ENCODE measurements around the gene IL23A. TPM values are rescaled to one million over a fixed set of nuclear protein-coding genes. Genes with fewer than 3 reads are reported as not detected.

Gene IL23A
- total and polyA plus RNA-seq, 2 of the 13 experiments (the other 11 are each of a cell fraction or from before 2014, with no cell fraction given) = 0.33 to 0.35 TPM

DNA sequence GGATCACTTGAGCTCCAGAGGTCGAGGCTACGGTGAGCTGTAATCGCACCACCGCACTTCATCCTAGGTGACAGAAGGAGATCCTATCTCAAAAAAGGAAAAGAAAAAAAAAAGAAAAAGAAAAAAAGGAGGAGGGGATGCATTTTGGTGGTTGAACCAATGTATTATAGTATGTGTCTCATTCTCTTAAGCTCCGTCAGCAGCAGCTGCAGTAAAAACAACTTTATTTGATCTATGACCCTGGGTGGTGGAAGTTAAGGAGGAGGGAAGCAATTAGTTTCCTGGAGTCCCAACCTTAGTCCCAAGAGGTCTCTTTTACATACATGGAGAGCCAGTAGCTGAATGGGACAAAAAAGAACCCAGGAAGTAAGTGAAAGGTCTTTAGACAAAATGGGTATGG, 50.7 kb downstream of the IL23A start:
- CTCF ChIA-PET (ENCODE audit: low intra/inter-chr PET ratio, low total read pairs) = no interaction called here
- POLR2A ChIA-PET = interaction anchor here (1.0 to 1.3 kb wide), 3 partner anchors 29 to 60 kb away, joined by 3 to 4 read pairs (median 4); partner anchors contain the start of genes PAN2 and TIMELESS
- Histone ChIP-seq H3K9ac (ENCODE audit: insufficient read depth, low read depth, low read length) (no peak overlapping the region), H3K79me2 (ENCODE audit: insufficient read depth, low read length) (no peaks in the 10 kb centered on the region), H3K36me3 (replicated peaks in 1 of 2; ENCODE audit: control insufficient read depth in 1 of 2, insufficient read depth in 2 of 2, low read length in 2 of 2) (no peaks in the 10 kb centered on the region), H3K9me3 (ENCODE audit: low read length) (no peaks in the 10 kb centered on the region), H3K4me2 (ENCODE audit: low read depth, low read length) (peak overlapping the region; percentile 47; the same call in 1 of the 2 replicates), H3K4me1 (ENCODE audit: insufficient read depth, low read length) (peaks cover 37% of the 10 kb centered on the region), H4K20me1 (ENCODE audit: insufficient read depth, low read length) (no peaks in the 10 kb centered on the region), H2AFZ (ENCODE audit: low read length) (no peak overlapping the region), H3K27ac (ENCODE audit: extremely low read length, insufficient read depth, low read length) (no peak overlapping the region), H3K4me3 (replicated peaks in 1 of 3; ENCODE audit: insufficient read depth in 1 of 3, low read depth in 2 of 3, low read length in 3 of 3) (no peak overlapping the region), H3K27me3 (ENCODE audit: control insufficient read depth in 1 of 2, insufficient read depth in 2 of 2, low read length in 2 of 2) (no peaks in the 10 kb centered on the region)
- TF ChIP-seq, protein P1, sequence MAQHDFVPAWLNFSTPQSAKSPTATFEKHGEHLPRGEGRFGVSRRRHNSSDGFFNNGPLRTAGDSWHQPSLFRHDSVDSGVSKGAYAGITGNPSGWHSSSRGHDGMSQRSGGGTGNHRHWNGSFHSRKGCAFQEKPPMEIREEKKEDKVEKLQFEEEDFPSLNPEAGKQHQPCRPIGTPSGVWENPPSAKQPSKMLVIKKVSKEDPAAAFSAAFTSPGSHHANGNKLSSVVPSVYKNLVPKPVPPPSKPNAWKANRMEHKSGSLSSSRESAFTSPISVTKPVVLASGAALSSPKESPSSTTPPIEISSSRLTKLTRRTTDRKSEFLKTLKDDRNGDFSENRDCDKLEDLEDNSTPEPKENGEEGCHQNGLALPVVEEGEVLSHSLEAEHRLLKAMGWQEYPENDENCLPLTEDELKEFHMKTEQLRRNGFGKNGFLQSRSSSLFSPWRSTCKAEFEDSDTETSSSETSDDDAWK (CRISPR knock-in tag; IDR thresholded peaks at IDR 0.05) = no peak
- no peak for TF ChIP-seq FOXC1 (CRISPR knock-in tag; IDR thresholded peaks at IDR 0.05; ENCODE audit: borderline replicate concordance)
- TF ChIP-seq, protein P2, sequence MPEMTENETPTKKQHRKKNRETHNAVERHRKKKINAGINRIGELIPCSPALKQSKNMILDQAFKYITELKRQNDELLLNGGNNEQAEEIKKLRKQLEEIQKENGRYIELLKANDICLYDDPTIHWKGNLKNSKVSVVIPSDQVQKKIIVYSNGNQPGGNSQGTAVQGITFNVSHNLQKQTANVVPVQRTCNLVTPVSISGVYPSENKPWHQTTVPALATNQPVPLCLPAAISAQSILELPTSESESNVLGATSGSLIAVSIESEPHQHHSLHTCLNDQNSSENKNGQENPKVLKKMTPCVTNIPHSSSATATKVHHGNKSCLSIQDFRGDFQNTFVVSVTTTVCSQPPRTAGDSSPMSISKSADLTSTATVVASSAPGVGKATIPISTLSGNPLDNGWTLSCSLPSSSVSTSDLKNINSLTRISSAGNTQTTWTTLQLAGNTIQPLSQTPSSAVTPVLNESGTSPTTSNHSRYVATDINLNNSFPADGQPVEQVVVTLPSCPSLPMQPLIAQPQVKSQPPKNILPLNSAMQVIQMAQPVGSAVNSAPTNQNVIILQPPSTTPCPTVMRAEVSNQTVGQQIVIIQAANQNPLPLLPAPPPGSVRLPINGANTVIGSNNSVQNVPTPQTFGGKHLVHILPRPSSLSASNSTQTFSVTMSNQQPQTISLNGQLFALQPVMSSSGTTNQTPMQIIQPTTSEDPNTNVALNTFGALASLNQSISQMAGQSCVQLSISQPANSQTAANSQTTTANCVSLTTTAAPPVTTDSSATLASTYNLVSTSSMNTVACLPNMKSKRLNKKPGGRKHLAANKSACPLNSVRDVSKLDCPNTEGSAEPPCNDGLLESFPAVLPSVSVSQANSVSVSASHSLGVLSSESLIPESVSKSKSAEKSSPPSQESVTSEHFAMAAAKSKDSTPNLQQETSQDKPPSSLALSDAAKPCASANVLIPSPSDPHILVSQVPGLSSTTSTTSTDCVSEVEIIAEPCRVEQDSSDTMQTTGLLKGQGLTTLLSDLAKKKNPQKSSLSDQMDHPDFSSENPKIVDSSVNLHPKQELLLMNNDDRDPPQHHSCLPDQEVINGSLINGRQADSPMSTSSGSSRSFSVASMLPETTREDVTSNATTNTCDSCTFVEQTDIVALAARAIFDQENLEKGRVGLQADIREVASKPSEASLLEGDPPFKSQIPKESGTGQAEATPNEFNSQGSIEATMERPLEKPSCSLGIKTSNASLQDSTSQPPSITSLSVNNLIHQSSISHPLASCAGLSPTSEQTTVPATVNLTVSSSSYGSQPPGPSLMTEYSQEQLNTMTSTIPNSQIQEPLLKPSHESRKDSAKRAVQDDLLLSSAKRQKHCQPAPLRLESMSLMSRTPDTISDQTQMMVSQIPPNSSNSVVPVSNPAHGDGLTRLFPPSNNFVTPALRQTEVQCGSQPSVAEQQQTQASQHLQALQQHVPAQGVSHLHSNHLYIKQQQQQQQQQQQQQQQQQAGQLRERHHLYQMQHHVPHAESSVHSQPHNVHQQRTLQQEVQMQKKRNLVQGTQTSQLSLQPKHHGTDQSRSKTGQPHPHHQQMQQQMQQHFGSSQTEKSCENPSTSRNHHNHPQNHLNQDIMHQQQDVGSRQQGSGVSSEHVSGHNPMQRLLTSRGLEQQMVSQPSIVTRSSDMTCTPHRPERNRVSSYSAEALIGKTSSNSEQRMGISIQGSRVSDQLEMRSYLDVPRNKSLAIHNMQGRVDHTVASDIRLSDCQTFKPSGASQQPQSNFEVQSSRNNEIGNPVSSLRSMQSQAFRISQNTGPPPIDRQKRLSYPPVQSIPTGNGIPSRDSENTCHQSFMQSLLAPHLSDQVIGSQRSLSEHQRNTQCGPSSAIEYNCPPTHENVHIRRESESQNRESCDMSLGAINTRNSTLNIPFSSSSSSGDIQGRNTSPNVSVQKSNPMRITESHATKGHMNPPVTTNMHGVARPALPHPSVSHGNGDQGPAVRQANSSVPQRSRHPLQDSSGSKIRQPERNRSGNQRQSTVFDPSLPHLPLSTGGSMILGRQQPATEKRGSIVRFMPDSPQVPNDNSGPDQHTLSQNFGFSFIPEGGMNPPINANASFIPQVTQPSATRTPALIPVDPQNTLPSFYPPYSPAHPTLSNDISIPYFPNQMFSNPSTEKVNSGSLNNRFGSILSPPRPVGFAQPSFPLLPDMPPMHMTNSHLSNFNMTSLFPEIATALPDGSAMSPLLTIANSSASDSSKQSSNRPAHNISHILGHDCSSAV (CRISPR knock-in tag; IDR thresholded peaks at IDR 0.05; ENCODE audit: borderline replicate concordance) = no peak
- no peak for TF ChIP-seq AGO2 (optimal IDR thresholded peaks at IDR 0.05; ENCODE audit: low read depth, low read length)
- TF ChIP-seq ZNF30 (CRISPR knock-in tag; IDR thresholded peaks at IDR 0.05) = no peak
- TF ChIP-seq ZKSCAN5 (CRISPR knock-in tag; IDR thresholded peaks at IDR 0.05) = no peak
- TF ChIP-seq NFYB (CRISPR knock-in tag; IDR thresholded peaks at IDR 0.05) = no peak
- TF ChIP-seq RFX3 (CRISPR knock-in tag; IDR thresholded peaks at IDR 0.05) = no peak
- TF ChIP-seq SP140L (CRISPR knock-in tag; IDR thresholded peaks at IDR 0.05; ENCODE audit: borderline replicate concordance) = no peak
- FAIRE-seq = no peak
- intact Hi-C loops (cut with micrococcal nuclease; ENCODE audit: unreplicated experiment) (no loop called here), in situ Hi-C loops (cut with HindIII; ENCODE audit: extremely low pct_ligation_motif_present, low pct_unique_long_range_greater_than_20kb) (no loop called here)
- DNase-seq (ENCODE audit: low spot score) = no peak
- WGBS (ENCODE audit: low lambda C conversion rate) = 29% methylated on average over 5 of the region's 5 CpGs
- no peak for ATAC-seq
- no TSS peak for BruUV-seq (replicated peaks)

Data from HepG2 (cell line).